ENCODE measurements around the gene PARP8. TPM values are rescaled to one million over a fixed set of nuclear protein-coding genes. Genes with fewer than 3 reads are reported as not detected.
A peak's percentile ranks its signal among the peaks of the same experiment; 100 is the strongest.

The PARP8 gene
- total RNA-seq, 6 donors from 2014 or later = 33.3 to 64.1 (median 34.6) TPM

DNA sequence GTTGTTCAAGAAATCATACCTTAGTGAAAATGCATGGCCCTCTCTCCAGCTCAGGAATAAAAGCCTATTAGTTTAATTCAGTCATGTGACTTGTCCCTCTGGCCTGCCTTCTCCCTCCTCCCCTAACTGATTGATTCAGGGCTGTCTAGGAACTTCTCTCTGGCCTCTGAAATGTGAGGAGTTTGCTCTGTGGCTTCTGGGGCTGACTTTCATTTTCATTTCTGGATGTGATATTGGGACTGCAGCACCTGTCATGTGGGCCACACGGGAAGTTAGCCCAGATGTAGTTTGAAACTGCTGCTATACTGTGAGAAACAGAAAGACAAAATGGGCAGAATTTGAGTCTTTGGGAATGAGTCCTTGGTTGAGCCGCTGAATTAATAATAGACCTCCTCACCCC lies 44.8 kb downstream of the PARP8 start:
- no peaks in the 10 kb centered on the region for H3K27me3 ChIP-seq
- peak overlapping the region in 2 of 4 donors; percentile 22 to 23 for H3K4me3 ChIP-seq
- H3K27ac ChIP-seq = peak overlapping the region in 1 of 4 donors; percentile 57
- H3K4me1 ChIP-seq = peaks cover 8 to 16% (median 15%) of the 10 kb centered on the region in 4 donors
- DNase-seq (peak in 1 of 2 donors; percentile 56), ATAC-seq (ENCODE audit: low FRiP score in 2 of 2) (peak; percentile 46 to 78)
- TF ChIP-seq, protein P1, sequence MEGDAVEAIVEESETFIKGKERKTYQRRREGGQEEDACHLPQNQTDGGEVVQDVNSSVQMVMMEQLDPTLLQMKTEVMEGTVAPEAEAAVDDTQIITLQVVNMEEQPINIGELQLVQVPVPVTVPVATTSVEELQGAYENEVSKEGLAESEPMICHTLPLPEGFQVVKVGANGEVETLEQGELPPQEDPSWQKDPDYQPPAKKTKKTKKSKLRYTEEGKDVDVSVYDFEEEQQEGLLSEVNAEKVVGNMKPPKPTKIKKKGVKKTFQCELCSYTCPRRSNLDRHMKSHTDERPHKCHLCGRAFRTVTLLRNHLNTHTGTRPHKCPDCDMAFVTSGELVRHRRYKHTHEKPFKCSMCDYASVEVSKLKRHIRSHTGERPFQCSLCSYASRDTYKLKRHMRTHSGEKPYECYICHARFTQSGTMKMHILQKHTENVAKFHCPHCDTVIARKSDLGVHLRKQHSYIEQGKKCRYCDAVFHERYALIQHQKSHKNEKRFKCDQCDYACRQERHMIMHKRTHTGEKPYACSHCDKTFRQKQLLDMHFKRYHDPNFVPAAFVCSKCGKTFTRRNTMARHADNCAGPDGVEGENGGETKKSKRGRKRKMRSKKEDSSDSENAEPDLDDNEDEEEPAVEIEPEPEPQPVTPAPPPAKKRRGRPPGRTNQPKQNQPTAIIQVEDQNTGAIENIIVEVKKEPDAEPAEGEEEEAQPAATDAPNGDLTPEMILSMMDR (IDR thresholded peaks at IDR 0.05) = no peak
- TF ChIP-seq POLR2A (IDR thresholded peaks at IDR 0.05) = no peak
- TF ChIP-seq EP300 (IDR thresholded peaks at IDR 0.05) = no peak
- TF ChIP-seq POLR2AphosphoS5 (IDR thresholded peaks at IDR 0.05) = no peak
- H3K36me3 ChIP-seq = no peaks in the 10 kb centered on the region
- H3K9me3 ChIP-seq = no peaks in the 10 kb centered on the region
- WGBS, 2 donors = 32 to 38% methylated on average over 2 of the region's 2 CpGs

DNA sequence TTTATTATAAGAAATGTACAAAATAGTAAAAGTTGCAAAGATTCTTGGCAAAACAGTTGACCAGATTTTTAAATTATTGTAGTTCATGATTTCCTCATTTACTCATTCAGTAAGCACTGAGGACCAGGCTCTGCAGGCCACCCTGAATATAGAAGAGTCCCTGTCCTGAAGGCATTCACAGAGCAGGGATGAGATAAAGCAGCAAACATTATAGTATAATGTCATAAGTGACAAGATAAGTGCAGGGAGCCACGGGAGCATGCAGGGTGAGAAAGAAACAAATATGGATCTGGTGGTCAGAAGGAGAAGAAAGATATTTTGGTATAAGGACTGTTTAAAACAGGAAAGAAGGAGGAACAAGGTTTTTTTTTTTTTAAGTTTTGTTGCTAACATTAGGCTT lies 46.0 kb downstream of the PARP8 start:
- Histone ChIP-seq H3K36me3 (no peaks in the 10 kb centered on the region), H3K27ac (no peak overlapping the region), H3K9me3 (no peaks in the 10 kb centered on the region), H3K4me1 (peaks cover 8 to 25% (median 15%) of the 10 kb centered on the region in 4 donors), H3K27me3 (no peaks in the 10 kb centered on the region), H3K4me3 (no peak overlapping the region)
- 51 to 63% methylated on average over 1 of the region's 1 CpG for WGBS, 2 donors
- ATAC-seq (ENCODE audit: low FRiP score in 2 of 2) = no peak
- no peak for DNase-seq
- TF ChIP-seq EP300 (IDR thresholded peaks at IDR 0.05) (no peak), POLR2A (IDR thresholded peaks at IDR 0.05) (no peak), POLR2AphosphoS5 (IDR thresholded peaks at IDR 0.05) (no peak)
- TF ChIP-seq, protein P1 (IDR thresholded peaks at IDR 0.05) = no peak

DNA sequence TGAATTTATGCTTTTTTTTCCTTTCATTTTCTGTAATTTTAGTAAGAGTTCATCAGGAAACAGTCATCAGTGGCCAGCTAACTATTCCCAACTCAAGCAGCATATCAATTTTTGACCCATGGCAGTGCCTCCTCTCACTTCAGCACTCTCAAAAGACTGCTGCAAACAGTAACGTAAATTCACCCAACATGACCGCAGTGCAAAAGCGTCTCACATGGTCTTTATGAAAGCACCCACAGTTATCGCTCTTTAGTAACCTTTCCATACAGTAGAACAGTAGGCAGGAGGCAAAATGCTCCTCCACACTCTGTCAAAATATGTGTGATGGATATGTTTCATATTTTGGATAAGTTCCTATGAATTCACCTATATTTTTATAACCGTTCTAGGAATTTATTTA lies 48.6 kb downstream of the PARP8 start:
- Histone ChIP-seq H3K27ac (no peak overlapping the region), H3K27me3 (no peaks in the 10 kb centered on the region), H3K4me1 (peaks cover 10 to 27% (median 16%) of the 10 kb centered on the region in 4 donors), H3K36me3 (no peaks in the 10 kb centered on the region), H3K4me3 (no peak overlapping the region), H3K9me3 (no peaks in the 10 kb centered on the region)
- ATAC-seq (ENCODE audit: low FRiP score in 2 of 2) = no peak
- no peak for DNase-seq
- TF ChIP-seq, protein P1 (IDR thresholded peaks at IDR 0.05) = no peak
- no peak for TF ChIP-seq EP300 (IDR thresholded peaks at IDR 0.05)
- no peak for TF ChIP-seq POLR2AphosphoS5 (IDR thresholded peaks at IDR 0.05)
- no peak for TF ChIP-seq POLR2A (IDR thresholded peaks at IDR 0.05)
- 92 to 95% methylated on average over 5 of the region's 5 CpGs for WGBS, 2 donors

DNA sequence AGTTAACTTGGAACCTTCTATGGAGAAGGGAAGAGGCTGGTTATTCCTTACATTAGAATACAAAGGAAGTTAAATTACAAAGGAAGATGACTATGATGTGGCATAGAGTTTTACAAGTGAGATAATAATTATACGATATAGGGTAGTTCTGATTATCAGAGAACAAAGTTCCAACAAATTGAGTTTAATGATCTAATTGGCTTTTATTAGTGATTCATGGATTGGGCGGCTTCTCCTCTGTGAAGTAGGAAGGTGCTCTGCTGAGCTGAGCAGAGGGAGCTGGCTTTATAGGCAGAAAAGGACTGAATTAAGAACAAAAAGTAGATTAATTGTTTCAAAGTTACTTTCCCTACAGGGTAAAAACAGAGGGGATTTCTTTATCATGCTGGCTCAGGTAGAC lies 49.7 kb downstream of the PARP8 start:
- 91 to 94% methylated on average over 2 of the region's 2 CpGs for WGBS, 2 donors
- no peak for ATAC-seq (ENCODE audit: low FRiP score in 2 of 2)
- no peaks in the 10 kb centered on the region for H3K27me3 ChIP-seq
- H3K9me3 ChIP-seq = no peaks in the 10 kb centered on the region
- no peaks in the 10 kb centered on the region for H3K36me3 ChIP-seq
- no peak overlapping the region for H3K27ac ChIP-seq
- TF ChIP-seq EP300 (IDR thresholded peaks at IDR 0.05) (no peak), POLR2AphosphoS5 (IDR thresholded peaks at IDR 0.05) (no peak), POLR2A (IDR thresholded peaks at IDR 0.05) (no peak)
- TF ChIP-seq, protein P1 (IDR thresholded peaks at IDR 0.05) = no peak
- DNase-seq = no peak
- H3K4me1 ChIP-seq = peaks cover 6 to 25% (median 10%) of the 10 kb centered on the region in 4 donors
- H3K4me3 ChIP-seq = no peak overlapping the region

DNA sequence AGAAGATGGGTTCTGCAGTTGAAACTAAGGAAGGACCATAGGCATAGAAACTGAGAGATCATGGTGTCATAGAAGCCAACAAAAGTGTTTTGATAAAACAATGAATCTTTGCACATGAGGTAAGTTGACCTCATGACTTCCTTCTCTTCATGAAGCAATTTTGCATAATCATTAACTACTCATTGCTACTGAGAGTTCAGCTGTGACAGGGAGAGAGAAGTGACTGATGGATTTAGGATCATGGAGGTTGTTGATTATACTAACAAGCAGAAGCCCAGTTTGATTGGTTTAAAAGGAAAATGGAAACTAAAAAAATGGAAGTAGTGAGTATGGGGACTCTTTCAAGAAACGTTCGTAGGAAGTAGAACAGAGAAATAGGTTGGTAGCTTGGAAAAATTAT lies 51.2 kb downstream of the PARP8 start:
- H3K27me3 ChIP-seq = no peaks in the 10 kb centered on the region
- no peak for DNase-seq
- WGBS, 2 donors = 65 to 69% methylated on average over 2 of the region's 2 CpGs
- H3K36me3 ChIP-seq = no peaks in the 10 kb centered on the region
- no peak overlapping the region for H3K4me3 ChIP-seq
- no peak overlapping the region for H3K27ac ChIP-seq
- TF ChIP-seq, protein P1 (IDR thresholded peaks at IDR 0.05) = no peak
- TF ChIP-seq POLR2AphosphoS5 (IDR thresholded peaks at IDR 0.05) (no peak), EP300 (IDR thresholded peaks at IDR 0.05) (no peak), POLR2A (IDR thresholded peaks at IDR 0.05) (no peak)
- peak in 1 of 2 donors; percentile 39 for ATAC-seq (ENCODE audit: low FRiP score in 2 of 2)
- no peaks in the 10 kb centered on the region for H3K9me3 ChIP-seq
- peaks cover 0 to 14% (median 3%) of the 10 kb centered on the region in 4 donors for H3K4me1 ChIP-seq

All from upper lobe of left lung (tissue), 6 donors.